HG02798 (cell line): ENCODE data around the gene DNM3.

ENCODE experiments used
- ATAC-seq: cut with Tn5 transposase; IDR thresholded peaks from one replicate; pipeline ENCODE4 v1.9.1; 2021; ENCODE audit warnings: mild to moderate bottlenecking; ENCODE audit not compliant: unreplicated experiment, poor library complexity

DNM3 gene

GRCh38 chr1:171816300-171816901 is 24.9 kb upstream of the DNM3 start:
- no peak for ATAC-seq

- ATAC-seq, result peak; percentile 79
Measured at GRCh38 chr1:171817511-171818265, 23.6 kb upstream of the DNM3 start.

- no peak for ATAC-seq
Measured at GRCh38 chr1:171819946-171820345, 21.4 kb upstream of the DNM3 start.

GRCh38 chr1:171826973-171827372 is 14.3 kb upstream of the DNM3 start:
- ATAC-seq, result no peak

GRCh38 chr1:171828794-171829193 is 12.5 kb upstream of the DNM3 start:
- ATAC-seq, result peak; percentile 49

GRCh38 chr1:171833091-171833825 is 8.0 kb upstream of the DNM3 start:
- no peak for ATAC-seq

GRCh38 chr1:171834821-171835220 is 6.5 kb upstream of the DNM3 start:
- no peak for ATAC-seq

- ATAC-seq, result no peak
Measured at GRCh38 chr1:171835891-171836290, 5.4 kb upstream of the DNM3 start.

- no peak for ATAC-seq
Measured at GRCh38 chr1:171841931-171842761, 848 bp downstream of the DNM3 start.

- ATAC-seq, result no peak
Measured at GRCh38 chr1:171844381-171844780, 3.1 kb downstream of the DNM3 start.

GRCh38 chr1:171845998-171846397 is 4.7 kb downstream of the DNM3 start:
- ATAC-seq, result no peak

GRCh38 chr1:171849245-171849898 is 8.1 kb downstream of the DNM3 start:
- no peak for ATAC-seq

- ATAC-seq, result no peak
Measured at GRCh38 chr1:171850651-171851350, 9.5 kb downstream of the DNM3 start.

GRCh38 chr1:171852272-171852671 is 11.0 kb downstream of the DNM3 start:
- no peak for ATAC-seq

- no peak for ATAC-seq
Measured at GRCh38 chr1:171855381-171855780, 14.1 kb downstream of the DNM3 start.

GRCh38 chr1:171858696-171859095 is 17.4 kb downstream of the DNM3 start:
- ATAC-seq, result no peak

- no peak for ATAC-seq
Measured at GRCh38 chr1:171860696-171861095, 19.4 kb downstream of the DNM3 start.

- no peak for ATAC-seq
Measured at GRCh38 chr1:171863531-171863930, 22.2 kb downstream of the DNM3 start.

- ATAC-seq, result no peak
Measured at GRCh38 chr1:171864308-171864707, 23.0 kb downstream of the DNM3 start.
